Lower leg skin (tissue), 4 donors: Measurements from ENCODE around the gene DENND1B. TPM values are rescaled to one million over a fixed set of nuclear protein-coding genes. Genes with fewer than 3 reads are reported as not detected.

ENCODE experiments used
- DNase-seq, 2 donors: peaks; one replicate each; pipeline ENCODE4 v3.0.0-alpha.2; 2019; ENCODE audit warnings: low spot score in 2 of 2
- H3K4me3 ChIP-seq: fragments of 200-600 bp; sonication (generic); 2 replicates; pipeline ENCODE4 v1.5.1; 2017; ENCODE audit warnings: mild to moderate bottlenecking, low read depth; ENCODE audit not compliant: poor library complexity, severe bottlenecking
- POLR2A ChIP-seq, 2 donors: fragments of 450-650 bp; IDR thresholded peaks; one replicate each; pipeline ENCODE4 v1.6.1; 2016 to 2017; ENCODE audit warnings: antibody characterized with exemption in 2 of 2, mild to moderate bottlenecking in 1 of 2, moderate library complexity in 1 of 2
- WGBS, 2 donors: methylation state at CpG; one replicate each; pipeline ENCODE4 v1.1.5; 2018; 5-methylcytosine and 5-hydroxymethylcytosine counted together
- intact Hi-C: fragments of 100-400 bp; cut with DNase I; formaldehyde crosslinking; loops from one replicate; pipeline ENCODE4 v1.15.0; 2023; ENCODE audit warnings: low total_unique reads
- total RNA-seq, 4 donors: library from RNA; depleted of rRNA; stranded (reverse); fragments of >200 nt; gene quantifications; one replicate each; pipeline ENCODE4 v1.1.0, GENCODE V29; 2016
- TF ChIP-seq, protein P1 (sequence below), 3 donors: fragments of 450-650 bp; IDR thresholded peaks; one replicate each; pipeline ENCODE4 v1.5.1; 2016; ENCODE audit warnings: antibody characterized with exemption in 3 of 3, mild to moderate bottlenecking in 3 of 3, moderate library complexity in 2 of 3

Gene DENND1B
- total RNA-seq, 4 donors from 2014 or later: 5.5 to 12.4 (median 7.2) TPM

DNA sequence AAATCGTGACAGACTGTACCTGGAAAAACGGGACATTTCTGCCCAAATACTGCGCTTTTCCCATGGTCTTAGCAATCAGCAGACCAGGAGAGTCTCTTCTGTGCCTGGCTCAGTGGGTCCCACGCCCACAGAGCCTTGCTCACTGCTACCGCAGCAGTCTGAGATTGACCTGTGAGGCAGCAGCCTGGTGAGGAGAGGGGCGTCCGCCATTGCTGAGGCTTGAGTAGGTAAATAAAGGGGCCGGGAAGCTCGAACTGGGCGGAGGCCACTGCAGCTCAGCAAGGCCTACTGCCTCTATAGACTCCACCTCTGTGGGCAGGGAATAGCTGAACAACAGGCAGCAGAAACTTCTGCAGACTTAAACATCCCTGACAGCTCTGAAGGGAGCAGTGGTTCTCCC, 203.1 kb downstream of the DENND1B start:
- no peak overlapping the region for H3K4me3 ChIP-seq
- 91 to 95% methylated on average over 10 of the region's 10 CpGs for WGBS, 2 donors
- peak in 1 of 2 donors; percentile 67 for DNase-seq
- TF ChIP-seq, protein P1, sequence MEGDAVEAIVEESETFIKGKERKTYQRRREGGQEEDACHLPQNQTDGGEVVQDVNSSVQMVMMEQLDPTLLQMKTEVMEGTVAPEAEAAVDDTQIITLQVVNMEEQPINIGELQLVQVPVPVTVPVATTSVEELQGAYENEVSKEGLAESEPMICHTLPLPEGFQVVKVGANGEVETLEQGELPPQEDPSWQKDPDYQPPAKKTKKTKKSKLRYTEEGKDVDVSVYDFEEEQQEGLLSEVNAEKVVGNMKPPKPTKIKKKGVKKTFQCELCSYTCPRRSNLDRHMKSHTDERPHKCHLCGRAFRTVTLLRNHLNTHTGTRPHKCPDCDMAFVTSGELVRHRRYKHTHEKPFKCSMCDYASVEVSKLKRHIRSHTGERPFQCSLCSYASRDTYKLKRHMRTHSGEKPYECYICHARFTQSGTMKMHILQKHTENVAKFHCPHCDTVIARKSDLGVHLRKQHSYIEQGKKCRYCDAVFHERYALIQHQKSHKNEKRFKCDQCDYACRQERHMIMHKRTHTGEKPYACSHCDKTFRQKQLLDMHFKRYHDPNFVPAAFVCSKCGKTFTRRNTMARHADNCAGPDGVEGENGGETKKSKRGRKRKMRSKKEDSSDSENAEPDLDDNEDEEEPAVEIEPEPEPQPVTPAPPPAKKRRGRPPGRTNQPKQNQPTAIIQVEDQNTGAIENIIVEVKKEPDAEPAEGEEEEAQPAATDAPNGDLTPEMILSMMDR (IDR thresholded peaks at IDR 0.05): no peak
- no peak for TF ChIP-seq POLR2A (IDR thresholded peaks at IDR 0.05)
- intact Hi-C loops: no loop called here

DNA sequence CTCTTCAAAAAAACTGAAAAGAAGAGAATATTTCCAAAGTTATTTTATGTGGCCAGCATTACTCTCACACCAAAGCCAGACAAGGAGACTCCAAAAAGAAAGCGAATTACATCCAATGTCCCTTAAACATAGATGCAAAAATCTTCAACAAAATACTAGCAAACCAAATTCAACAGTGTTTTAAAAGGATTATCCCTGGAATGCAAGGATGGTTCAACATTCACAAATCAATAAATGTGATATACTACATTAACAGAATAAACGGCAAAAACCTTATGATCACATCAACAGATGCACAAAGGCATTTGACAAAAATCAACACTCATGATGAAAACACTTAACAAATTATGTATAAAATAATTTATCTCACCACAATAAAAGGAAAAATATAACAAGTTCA, 207.8 kb downstream of the DENND1B start:
- TF ChIP-seq POLR2A (IDR thresholded peaks at IDR 0.05): no peak
- TF ChIP-seq, protein P1 (IDR thresholded peaks at IDR 0.05): no peak
- no peak overlapping the region for H3K4me3 ChIP-seq
- intact Hi-C loops: loop anchor here (10.0 kb wide), 1 partner anchor 983 kb away; no protein-coding TSS in a partner anchor
- DNase-seq: no peak
- 97 to 99% methylated on average over 2 of the region's 2 CpGs for WGBS, 2 donors

DNA sequence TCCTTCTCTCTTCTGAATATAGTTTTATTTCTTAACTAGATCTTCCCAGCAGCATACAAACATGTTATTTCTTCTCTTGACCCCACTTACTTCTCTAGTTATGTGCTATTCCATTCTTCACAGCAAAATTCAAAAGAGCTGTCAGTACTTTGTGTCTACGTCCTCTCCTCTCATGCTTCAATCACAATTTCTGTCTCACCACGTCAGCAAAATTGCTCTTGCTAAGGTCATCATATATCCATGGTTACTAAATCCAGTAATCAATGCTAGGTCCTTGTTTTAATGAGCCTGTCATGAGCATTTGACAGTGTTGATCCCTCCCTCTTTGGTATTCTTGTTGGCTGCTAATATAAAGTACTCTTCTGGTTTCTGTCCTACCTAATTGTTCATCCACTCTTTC, 214.2 kb downstream of the DENND1B start:
- intact Hi-C loops: loop anchor here (10.0 kb wide), 1 partner anchor 976 kb away; no protein-coding TSS in a partner anchor
- no peak for DNase-seq
- WGBS, 2 donors: 84 to 96% methylated on average over 2 of the region's 2 CpGs
- TF ChIP-seq, protein P1 (IDR thresholded peaks at IDR 0.05): no peak
- no peak for TF ChIP-seq POLR2A (IDR thresholded peaks at IDR 0.05)
- no peak overlapping the region for H3K4me3 ChIP-seq

DNA sequence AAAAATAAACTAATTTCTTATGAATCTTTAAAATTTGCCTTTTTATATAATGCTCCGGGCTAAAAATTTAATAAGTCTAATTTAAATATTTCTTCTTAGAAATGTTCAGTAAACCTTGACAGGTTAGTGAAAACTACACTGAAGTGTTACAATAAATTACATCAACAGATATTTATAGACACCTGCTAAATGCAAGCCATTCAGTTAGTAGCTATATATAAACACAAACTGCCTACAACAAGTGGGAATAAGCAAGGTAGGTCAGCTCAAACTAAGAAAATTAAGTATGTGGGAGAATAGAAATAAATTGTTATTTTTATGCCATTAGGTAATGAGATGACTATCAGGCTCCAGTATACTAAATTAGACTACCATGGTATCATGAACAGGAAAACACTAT, 215.6 kb downstream of the DENND1B start:
- 87 to 90% methylated on average over 1 of the region's 1 CpG for WGBS, 2 donors
- TF ChIP-seq, protein P1 (IDR thresholded peaks at IDR 0.05): no peak
- TF ChIP-seq POLR2A (IDR thresholded peaks at IDR 0.05): no peak

DNA sequence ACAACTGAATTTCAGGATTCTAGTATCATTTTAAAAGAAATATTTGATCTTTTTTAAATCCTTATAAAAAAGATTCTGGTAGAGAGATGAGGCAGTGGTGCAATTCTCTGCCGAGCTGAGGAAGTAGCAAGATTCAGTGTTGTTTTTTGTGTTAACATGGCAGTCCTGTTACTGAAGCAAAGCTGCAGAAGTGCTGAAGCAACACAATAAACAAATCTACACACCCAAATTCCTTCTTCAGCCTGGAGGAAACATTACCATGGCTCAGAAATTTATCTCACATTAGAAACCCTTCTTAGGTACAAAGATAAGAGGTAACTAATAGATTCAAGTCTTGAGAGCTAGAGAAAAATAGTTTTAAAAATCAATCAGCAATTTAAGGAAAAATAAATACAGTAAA, 216.0 kb downstream of the DENND1B start:
- H3K4me3 ChIP-seq: no peak overlapping the region
- no peak for DNase-seq
- 57 to 64% methylated on average over 1 of the region's 1 CpG for WGBS, 2 donors
- TF ChIP-seq, protein P1 (IDR thresholded peaks at IDR 0.05): no peak
- TF ChIP-seq POLR2A (IDR thresholded peaks at IDR 0.05): no peak
- intact Hi-C loops: no loop called here

More for the DNA sequence above, 215.6 kb downstream of the DENND1B start:
- H3K4me3 ChIP-seq: no peak overlapping the region
- intact Hi-C loops: loop anchor here (10.0 kb wide), 1 partner anchor 975 kb away; no protein-coding TSS in a partner anchor
- no peak for DNase-seq

- no peak overlapping the region for H3K4me3 ChIP-seq
- no peak for DNase-seq
- intact Hi-C loops: no loop called here
- WGBS, 2 donors: 37 to 38% methylated on average over 1 of the region's 1 CpG
- TF ChIP-seq POLR2A (IDR thresholded peaks at IDR 0.05): no peak
- TF ChIP-seq, protein P1 (IDR thresholded peaks at IDR 0.05): no peak
Measured at GRCh38 chr1:197557302-197557701, 218.0 kb downstream of the DENND1B start.
